ENCODE data around the gene PTPN9. TPM values are rescaled to one million over a fixed set of nuclear protein-coding genes. Genes with fewer than 3 reads are reported as not detected.
A peak's percentile ranks its signal among the peaks of the same experiment; 100 is the strongest.

PTPN9 gene
- 10 to 100 TPM; 37.0 to 37.4 TPM for total RNA-seq

GRCh38 chr15:75578948-75579920, at the start of gene PTPN9:
TSS of gene PTPN9 (minus strand) at chr15:75579315. CDS start at chr15:75578776, 539 bp downstream.
- Mint-ChIP-seq H3K36me3 (ENCODE audit: low read depth) (peaks cover 3% of the 10 kb centered on the region), H3K9me3 (no peaks in the 10 kb centered on the region), H3K4me1 (peaks cover 19% of the 10 kb centered on the region), H3K27ac (peak within 1 kb of the TSS; percentile 95), H3K4me3 (peak within 1 kb of the TSS; percentile 92), H3K27me3 (no peaks in the 10 kb centered on the region)
- CTCF ChIA-PET, result interaction anchor here (0.7 to 2.7 kb wide), 9 partner anchors 11 to 61 kb away, joined by 3 to 15 read pairs (median 4); partner anchors contain the start of genes IMP3 and SNUPN
- POLR2A ChIA-PET, result interaction anchor here (0.8 to 1.4 kb wide), 3 partner anchors 11 to 61 kb away, joined by 3 to 7 read pairs (median 4); partner anchors contain the start of genes IMP3 and SNUPN
- peak; percentile 78 for DNase-seq

- peak; percentile 95 for DNase-seq
- ChIA-PET POLR2A (interaction anchor here (1.0 to 2.1 kb wide), 4 partner anchors 14 to 172 kb away, joined by 4 to 18 read pairs (median 8); partner anchors contain the start of genes IMP3, PTPN9 and SIN3A), CTCF (interaction anchor here (0.6 to 3.5 kb wide), 6 partner anchors 12 to 268 kb away, joined by 3 to 28 read pairs (median 9); partner anchors contain the start of genes IMP3 and PTPN9)
- no peaks in the 10 kb centered on the region for H3K9me3 Mint-ChIP-seq
- peak within 1 kb of the TSS; percentile 96 for H3K27ac Mint-ChIP-seq
- H3K36me3 Mint-ChIP-seq (ENCODE audit: low read depth), result peaks cover 16% of the 10 kb centered on the region
- peak within 1 kb of the TSS; percentile 85 for H3K4me3 Mint-ChIP-seq
- H3K4me1 Mint-ChIP-seq, result peaks cover 46% of the 10 kb centered on the region
- no peaks in the 10 kb centered on the region for H3K27me3 Mint-ChIP-seq
Measured at GRCh38 chr15:75625542-75626347, 46.6 kb upstream of the PTPN9 start, which contains the start of gene SNUPN. TSS of gene SNUPN (minus strand) at chr15:75625725. CDS start at chr15:75621051, 4,674 bp downstream.

- ChIA-PET CTCF (interaction anchor here (0.8 kb wide), 1 partner anchor 1630 kb away, joined by 6 read pairs; no protein-coding TSS in a partner anchor), POLR2A (no interaction called here)
- Mint-ChIP-seq H3K27me3 (no peaks in the 10 kb centered on the region), H3K9me3 (no peaks in the 10 kb centered on the region), H3K36me3 (ENCODE audit: low read depth) (peaks cover 35% of the 10 kb centered on the region), H3K27ac (peak overlapping the region; percentile 64), H3K4me1 (peaks cover 48% of the 10 kb centered on the region), H3K4me3 (no peak overlapping the region)
- DNase-seq, result no peak
Measured at GRCh38 chr15:75622505-75622904, 43.4 kb upstream of the PTPN9 start.

GRCh38 chr15:75620841-75621391, 41.8 kb upstream of the PTPN9 start:
- no peaks in the 10 kb centered on the region for H3K27me3 Mint-ChIP-seq
- no peaks in the 10 kb centered on the region for H3K9me3 Mint-ChIP-seq
- DNase-seq, result no peak
- no peak overlapping the region for H3K4me3 Mint-ChIP-seq
- H3K4me1 Mint-ChIP-seq, result peaks cover 36% of the 10 kb centered on the region
- ChIA-PET POLR2A (no interaction called here), CTCF (interaction anchor here (0.5 to 1.1 kb wide), 6 partner anchors 14 to 168 kb away, joined by 3 to 8 read pairs (median 4); partner anchors contain the start of gene IMP3)
- peak overlapping the region; percentile 51 for H3K27ac Mint-ChIP-seq
- peaks cover 47% of the 10 kb centered on the region for H3K36me3 Mint-ChIP-seq (ENCODE audit: low read depth)

GRCh38 chr15:75620058-75620820, 41.1 kb upstream of the PTPN9 start:
- ChIA-PET CTCF (interaction anchor here (0.5 to 1.7 kb wide), 8 partner anchors 14 to 167 kb away, joined by 3 to 8 read pairs (median 4); partner anchors contain the start of gene IMP3), POLR2A (interaction anchor here (1.0 kb wide), 1 partner anchor 169 kb away, joined by 3 read pairs; the partner anchor contains the start of gene SIN3A)
- H3K27me3 Mint-ChIP-seq, result no peaks in the 10 kb centered on the region
- H3K27ac Mint-ChIP-seq, result no peak overlapping the region
- no peaks in the 10 kb centered on the region for H3K9me3 Mint-ChIP-seq
- no peak overlapping the region for H3K4me3 Mint-ChIP-seq
- H3K4me1 Mint-ChIP-seq, result peaks cover 38% of the 10 kb centered on the region
- peaks cover 50% of the 10 kb centered on the region for H3K36me3 Mint-ChIP-seq (ENCODE audit: low read depth)
- no peak for DNase-seq

- Mint-ChIP-seq H3K27me3 (no peaks in the 10 kb centered on the region), H3K9me3 (no peaks in the 10 kb centered on the region), H3K4me1 (peaks cover 25% of the 10 kb centered on the region), H3K36me3 (ENCODE audit: low read depth) (peaks cover 65% of the 10 kb centered on the region), H3K4me3 (no peak overlapping the region), H3K27ac (no peak overlapping the region)
- ChIA-PET POLR2A (no interaction called here), CTCF (interaction anchor here (1.6 kb wide), 1 partner anchor 23 kb away, joined by 6 read pairs; the partner anchor contains the start of gene IMP3)
- no peak for DNase-seq
Measured at GRCh38 chr15:75616766-75617165, 37.7 kb upstream of the PTPN9 start.

GRCh38 chr15:75606711-75607699, 27.9 kb upstream of the PTPN9 start:
- H3K36me3 Mint-ChIP-seq (ENCODE audit: low read depth), result peaks cover 52% of the 10 kb centered on the region
- POLR2A ChIA-PET, result interaction anchor here (0.6 to 1.4 kb wide), 6 partner anchors 13 to 1610 kb away, joined by 3 to 4 read pairs (median 3); partner anchors contain the start of genes IMP3, MAN2C1 and SNUPN
- DNase-seq, result peak; percentile 61

GRCh38 chr15:75606026-75606425, 26.9 kb upstream of the PTPN9 start:
- Mint-ChIP-seq H3K27me3 (no peaks in the 10 kb centered on the region), H3K4me3 (peak overlapping the region; percentile 47), H3K36me3 (ENCODE audit: low read depth) (peaks cover 55% of the 10 kb centered on the region), H3K9me3 (no peaks in the 10 kb centered on the region), H3K4me1 (peaks cover 56% of the 10 kb centered on the region), H3K27ac (peak overlapping the region; percentile 97)
- ChIA-PET CTCF (interaction anchor here (1.7 to 2.6 kb wide), 2 partner anchors 8 to 15 kb away, joined by 4 to 16 read pairs; no protein-coding TSS in a partner anchor), POLR2A (interaction anchor here (0.7 to 1.4 kb wide), 4 partner anchors 19 to 238 kb away, joined by 3 to 4 read pairs (median 3); partner anchors contain the start of genes IMP3, MAN2C1 and SNUPN)
- no peak for DNase-seq

More at GRCh38 chr15:75606711-75607699, 27.9 kb upstream of the PTPN9 start:
- H3K27me3 Mint-ChIP-seq, result no peaks in the 10 kb centered on the region
- CTCF ChIA-PET, result interaction anchor here (0.7 to 2.6 kb wide), 9 partner anchors 9 to 153 kb away, joined by 3 to 16 read pairs (median 4); partner anchors contain the start of gene PTPN9
- H3K9me3 Mint-ChIP-seq, result no peaks in the 10 kb centered on the region
- peak overlapping the region; percentile 97 for H3K27ac Mint-ChIP-seq
- peak overlapping the region; percentile 47 for H3K4me3 Mint-ChIP-seq
- peaks cover 51% of the 10 kb centered on the region for H3K4me1 Mint-ChIP-seq

- H3K27ac Mint-ChIP-seq, result no peak overlapping the region
- no peaks in the 10 kb centered on the region for H3K27me3 Mint-ChIP-seq
- CTCF ChIA-PET, result interaction anchor here (0.7 to 3.1 kb wide), 2 partner anchors 8 to 21 kb away, joined by 3 to 16 read pairs; no protein-coding TSS in a partner anchor
- peaks cover 49% of the 10 kb centered on the region for H3K36me3 Mint-ChIP-seq (ENCODE audit: low read depth)
- H3K9me3 Mint-ChIP-seq, result no peaks in the 10 kb centered on the region
- POLR2A ChIA-PET, result no interaction called here
- H3K4me3 Mint-ChIP-seq, result no peak overlapping the region
- H3K4me1 Mint-ChIP-seq, result peaks cover 40% of the 10 kb centered on the region
- DNase-seq, result no peak
Measured at GRCh38 chr15:75599401-75599800, 20.3 kb upstream of the PTPN9 start.

- peak overlapping the region; percentile 90 for H3K27ac Mint-ChIP-seq
- peaks cover 40% of the 10 kb centered on the region for H3K4me1 Mint-ChIP-seq
- H3K4me3 Mint-ChIP-seq, result no peak overlapping the region
- ChIA-PET CTCF (interaction anchor here (0.7 to 3.1 kb wide), 9 partner anchors 9 to 1939 kb away, joined by 3 to 16 read pairs (median 3); partner anchors contain the start of genes IMP3 and SNX33), POLR2A (no interaction called here)
- peaks cover 45% of the 10 kb centered on the region for H3K36me3 Mint-ChIP-seq (ENCODE audit: low read depth)
- H3K27me3 Mint-ChIP-seq, result no peaks in the 10 kb centered on the region
- H3K9me3 Mint-ChIP-seq, result no peaks in the 10 kb centered on the region
- DNase-seq, result no peak
Measured at GRCh38 chr15:75598361-75598760, 19.2 kb upstream of the PTPN9 start.
